GM19239 (cell line): ENCODE data around the gene MAP3K12.
"Not testable (repeated sequence)": the region's sequence is repeated elsewhere in the genome, so short reads cannot be mapped to it uniquely, and the experiment has no call there.

Source experiments
- DNase-seq: peaks from one replicate; pipeline ENCODE4 v3.0.0; 2011; ENCODE audit warnings: low spot score; ENCODE audit not compliant: insufficient read length
- FAIRE-seq: peaks from 2 replicates; lab custom pipeline; 2011; peaks lifted over from hg19 to GRCh38; lab: Jason Lieb, UNC

MAP3K12 gene

DNA sequence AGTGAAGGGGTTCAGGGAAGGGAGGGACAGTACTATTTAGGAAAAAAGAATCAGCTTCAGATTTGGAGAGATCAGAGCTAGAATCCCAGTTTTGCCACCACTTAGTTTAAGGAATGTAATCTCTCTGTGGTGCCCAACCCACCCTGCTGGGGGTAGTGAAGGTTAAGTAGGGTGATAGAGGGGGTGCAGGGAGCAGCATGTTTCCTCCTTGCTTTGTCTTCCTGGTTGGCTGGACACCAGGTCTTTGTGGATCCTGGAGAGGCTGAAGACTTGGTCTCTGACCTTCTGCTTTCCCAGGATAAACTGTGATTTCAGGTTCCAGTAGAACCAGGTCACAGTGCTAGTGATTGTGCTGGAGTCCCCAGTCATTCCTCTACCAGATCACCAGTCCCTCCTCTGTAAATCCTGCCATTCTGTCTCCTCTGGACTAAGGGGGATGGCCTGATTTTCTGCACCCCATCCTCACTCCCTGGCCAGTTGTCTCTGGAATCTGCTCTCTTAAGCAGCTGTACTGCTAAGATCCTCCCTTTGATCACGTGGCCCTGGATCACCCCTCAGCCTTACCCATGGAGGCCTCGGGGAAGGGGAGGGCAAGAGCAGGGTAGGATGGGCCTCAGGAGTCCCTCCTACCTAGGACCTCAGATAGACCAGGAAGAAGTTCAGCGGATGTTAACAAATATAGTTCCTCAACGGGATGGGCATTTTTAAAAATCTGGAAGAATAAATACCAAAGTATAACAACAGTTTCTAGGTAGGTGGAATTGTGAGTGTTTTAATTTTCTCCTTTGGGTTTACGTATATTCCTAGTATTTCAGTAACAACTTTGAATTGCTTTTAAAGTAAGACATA, 3.1 kb downstream of the MAP3K12 start:
- no peak for DNase-seq
- no peak for FAIRE-seq

DNA sequence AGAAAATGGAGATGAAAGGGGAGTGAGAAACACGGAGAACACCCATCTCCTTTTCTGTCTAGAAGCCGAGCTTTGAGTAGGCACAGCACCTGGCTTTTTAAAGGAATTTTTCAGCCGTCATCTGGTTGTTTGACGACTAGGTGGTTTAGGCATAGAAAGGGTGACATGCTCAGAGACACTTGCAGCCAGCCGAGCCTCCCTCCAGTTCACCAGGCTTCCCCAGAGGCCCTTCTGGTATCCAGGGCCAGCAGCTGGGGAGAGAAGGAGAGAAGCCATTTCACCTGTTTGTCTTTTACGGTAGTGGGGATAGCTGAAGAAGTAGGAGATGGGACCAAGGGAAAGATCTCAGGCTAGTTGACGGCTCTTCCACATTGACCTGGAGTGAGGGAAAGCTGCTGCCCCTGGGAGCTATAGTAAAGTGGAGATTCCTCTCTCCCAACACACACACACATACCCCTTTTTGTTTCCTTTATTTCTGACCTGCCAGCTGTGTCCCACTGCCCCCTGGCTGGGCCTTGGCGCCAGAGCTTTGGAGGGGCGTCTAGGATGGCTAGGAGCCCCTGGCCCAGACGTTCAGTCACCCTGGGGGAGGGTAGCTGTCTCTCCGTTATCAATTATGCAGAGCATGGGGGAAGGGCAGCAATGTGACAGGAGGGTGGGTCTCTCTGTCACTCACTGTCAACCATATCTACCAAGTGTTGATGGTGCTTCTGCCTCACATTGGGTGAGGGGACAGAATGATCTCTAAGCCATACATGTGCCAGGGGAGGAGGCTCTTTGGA, 5.5 kb downstream of the MAP3K12 start:
- FAIRE-seq (no peak), DNase-seq (no peak)

DNA sequence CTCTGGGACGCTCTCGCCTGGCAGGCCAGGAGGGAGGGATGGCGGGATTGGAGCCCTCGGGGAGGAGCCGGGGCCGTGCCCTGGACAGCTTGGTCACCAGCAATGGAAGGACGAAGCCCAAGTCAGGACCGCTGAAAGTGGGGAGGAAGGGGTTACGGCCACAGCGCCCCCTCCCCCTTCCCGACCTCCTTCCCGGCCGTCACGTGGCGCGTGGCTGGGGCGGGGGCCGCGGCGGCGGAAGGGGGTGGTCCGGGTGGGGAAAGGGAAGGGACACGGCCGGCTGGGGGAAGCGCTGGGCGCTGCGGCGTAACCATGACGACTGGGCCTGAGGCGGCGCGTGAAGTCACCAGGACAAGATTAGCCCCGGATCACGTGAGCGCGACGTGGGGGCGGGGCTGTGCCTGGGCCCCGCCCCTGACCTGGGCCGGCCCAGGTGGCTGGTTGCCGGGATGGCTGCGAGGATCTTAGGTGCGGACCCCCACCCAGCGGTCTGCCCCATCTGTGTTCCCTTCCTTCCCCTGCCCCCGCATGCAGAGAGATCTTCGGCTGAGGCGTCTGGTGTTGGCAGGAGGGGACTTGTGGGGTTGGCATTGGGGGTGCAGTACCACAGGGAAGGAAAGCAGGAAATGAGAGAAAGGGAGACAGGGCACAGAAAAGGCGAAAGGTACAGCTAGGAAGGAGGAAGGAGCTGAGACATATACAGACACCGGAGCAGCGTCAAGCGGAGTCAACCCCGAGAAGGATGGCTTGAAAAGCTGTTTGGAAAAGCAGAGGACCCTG, 6.2 kb downstream of the MAP3K12 start:
- FAIRE-seq: peak; percentile 80

DNA sequence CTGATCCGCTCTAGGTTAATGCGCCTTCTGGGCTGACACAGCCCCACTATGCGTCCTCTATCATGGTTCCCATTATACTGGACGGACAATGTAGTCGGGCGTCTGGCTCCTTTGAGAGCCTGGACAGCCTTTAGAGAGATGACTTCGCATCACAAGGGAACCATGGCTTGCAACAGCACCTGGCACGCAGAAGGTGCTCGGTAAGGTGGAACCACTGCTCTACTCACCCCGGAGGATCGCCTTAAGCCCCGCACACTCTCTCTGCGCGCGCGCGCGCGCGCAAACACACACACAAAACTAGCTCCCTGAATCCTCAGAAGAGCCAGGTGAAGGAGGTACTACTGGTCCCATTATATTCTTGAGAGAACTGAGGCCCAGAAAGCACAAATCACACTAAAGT, 7.1 kb downstream of the MAP3K12 start:
- DNase-seq (no peak), FAIRE-seq (no peak)

More for the DNA sequence above, 6.2 kb downstream of the MAP3K12 start:
- peak; percentile 87 for DNase-seq

DNA sequence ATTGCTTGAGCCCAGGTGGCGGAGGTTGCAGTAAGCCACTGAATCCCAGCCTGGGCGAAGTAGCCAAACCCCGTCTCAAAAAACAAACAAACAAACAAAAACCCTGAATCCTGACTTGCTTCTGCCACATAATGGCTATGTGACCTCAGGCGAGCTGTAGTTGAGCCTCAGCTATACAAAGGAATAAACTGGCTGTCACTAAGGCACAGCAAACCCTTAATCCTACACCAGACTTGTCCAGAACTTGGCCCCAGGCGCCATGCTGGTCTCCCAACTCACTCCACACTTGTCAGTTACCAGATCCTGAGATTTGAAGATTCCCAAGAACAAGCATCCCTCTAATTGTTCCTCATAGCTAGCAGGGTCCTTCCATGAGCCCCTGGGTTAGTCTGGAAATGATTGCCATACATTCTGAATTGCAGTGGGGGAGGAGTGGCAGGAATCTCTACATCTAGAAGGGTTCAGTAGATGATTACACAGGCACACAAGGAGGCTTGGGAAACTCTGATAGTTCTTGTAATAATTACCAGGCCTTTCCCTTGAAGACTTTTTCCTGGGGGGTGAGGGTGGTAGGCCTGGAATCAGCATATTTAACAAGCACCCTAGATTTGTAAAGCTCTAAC, 9.9 kb downstream of the MAP3K12 start:
- DNase-seq (no peak), FAIRE-seq (no peak)

DNA sequence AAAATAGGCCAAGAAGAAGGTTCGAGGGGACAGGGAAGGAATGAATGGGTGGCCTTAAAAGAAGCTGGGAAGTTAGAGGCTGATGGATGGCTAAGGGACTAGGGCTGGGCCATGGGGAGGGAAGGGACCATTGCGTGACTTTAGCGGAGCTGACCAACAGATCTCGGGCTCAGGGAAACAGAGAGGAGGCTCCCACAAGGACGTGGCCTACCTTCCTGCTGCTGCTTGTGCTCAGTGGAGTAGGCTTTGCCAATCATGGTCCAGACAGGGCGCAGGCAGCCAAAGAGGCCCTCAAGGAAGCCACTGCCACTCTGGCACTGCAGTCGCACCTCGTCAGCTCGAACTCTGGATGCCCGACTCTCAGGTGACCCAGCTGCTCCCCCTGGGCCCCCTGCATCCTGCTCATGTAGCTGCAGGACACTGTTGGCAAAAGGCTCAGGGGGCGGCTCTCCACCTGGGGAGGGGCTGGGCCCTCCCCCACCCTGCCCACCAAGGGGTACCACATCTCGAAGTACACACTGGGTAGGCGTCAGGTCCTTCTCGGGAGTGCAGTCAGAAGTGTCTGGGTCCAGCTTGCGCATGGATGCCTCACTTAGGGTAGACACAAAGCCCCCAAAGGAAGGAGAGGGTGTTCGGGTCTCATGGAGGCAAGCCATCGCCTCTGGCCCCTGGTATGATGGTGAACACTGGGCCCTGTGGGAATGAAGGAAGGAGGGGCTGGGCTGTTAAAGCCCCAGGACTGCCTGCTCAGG, 12.3 kb downstream of the MAP3K12 start:
- FAIRE-seq (no peak), DNase-seq (no peak)

DNA sequence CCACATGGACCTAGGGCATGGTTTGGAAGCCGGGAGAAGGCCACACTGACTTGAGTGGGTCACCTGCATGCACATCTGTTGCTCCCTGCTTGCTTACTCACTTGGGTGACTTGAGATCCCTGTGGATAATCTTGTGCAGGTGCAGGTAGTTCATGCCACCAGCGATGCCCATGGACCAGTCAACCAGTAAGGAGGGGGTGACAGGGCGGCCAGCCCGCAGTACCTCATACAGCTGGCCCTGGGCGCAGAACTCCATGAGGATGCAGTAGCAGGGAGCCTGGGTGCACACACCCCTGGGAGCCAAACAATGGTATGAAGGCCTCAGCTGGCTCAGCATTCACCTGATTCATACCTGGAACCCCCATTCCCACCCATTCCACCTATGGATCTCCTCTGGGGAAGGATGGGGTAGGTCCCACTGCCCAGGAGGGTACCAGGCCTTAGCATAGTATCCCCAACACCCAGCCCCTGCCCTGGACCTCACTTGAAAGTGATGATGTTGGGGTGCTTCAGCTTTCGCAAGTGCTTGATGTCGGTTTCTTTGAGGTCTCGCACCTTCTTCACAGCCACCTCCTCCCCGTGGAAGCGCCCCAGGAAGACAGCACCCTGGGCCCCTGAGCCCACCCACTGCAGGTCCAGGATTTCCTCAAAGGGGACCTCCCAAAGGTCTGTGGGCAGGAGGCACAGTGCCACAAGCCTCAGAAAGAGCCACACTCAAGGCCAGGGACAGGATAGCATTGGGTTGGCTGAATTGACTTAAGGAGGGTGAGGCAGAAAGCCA, 13.1 kb downstream of the MAP3K12 start:
- FAIRE-seq (no peak), DNase-seq (no peak)

DNA sequence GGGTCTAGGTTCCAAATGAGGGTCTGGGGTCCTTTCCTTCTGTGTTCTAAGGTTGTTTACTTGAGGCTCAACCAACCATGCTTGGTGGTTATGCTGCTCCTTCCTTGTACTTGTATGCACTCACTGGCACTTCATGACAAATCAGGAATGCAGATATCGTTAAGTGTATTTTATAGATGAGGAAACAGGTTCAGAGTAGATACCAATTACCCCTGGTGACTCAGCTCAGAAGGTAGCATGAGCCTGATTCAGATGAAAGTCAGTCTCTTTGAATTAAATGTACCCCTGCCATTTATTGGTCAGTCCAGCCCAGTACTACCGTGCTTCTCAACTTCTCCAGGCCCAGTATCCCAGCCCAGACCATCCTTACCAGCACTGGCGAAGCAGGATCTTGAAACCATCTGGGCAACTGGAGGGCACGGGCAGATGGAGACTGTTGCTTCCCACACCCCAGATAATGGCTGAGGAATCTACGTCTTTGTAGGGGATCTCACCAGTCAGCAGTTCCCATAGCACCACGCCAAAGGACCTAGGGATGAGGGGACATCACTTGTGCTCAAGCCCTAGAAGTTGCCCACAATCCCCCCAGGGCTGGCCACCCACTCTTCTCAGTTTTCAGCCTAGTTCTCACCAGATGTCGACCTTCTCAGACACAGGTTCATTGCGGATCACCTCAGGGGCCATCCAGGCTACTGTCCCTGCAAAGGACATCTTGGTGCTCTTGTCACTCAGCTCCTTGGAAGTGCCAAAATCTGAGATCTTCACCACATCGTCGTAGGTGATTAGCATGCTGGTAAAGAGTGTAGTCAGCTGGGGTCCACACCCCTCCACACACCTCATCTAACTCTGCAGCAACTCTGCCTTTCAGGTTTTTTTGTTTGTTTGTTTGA, 14.3 kb downstream of the MAP3K12 start:
- DNase-seq: no peak

DNA sequence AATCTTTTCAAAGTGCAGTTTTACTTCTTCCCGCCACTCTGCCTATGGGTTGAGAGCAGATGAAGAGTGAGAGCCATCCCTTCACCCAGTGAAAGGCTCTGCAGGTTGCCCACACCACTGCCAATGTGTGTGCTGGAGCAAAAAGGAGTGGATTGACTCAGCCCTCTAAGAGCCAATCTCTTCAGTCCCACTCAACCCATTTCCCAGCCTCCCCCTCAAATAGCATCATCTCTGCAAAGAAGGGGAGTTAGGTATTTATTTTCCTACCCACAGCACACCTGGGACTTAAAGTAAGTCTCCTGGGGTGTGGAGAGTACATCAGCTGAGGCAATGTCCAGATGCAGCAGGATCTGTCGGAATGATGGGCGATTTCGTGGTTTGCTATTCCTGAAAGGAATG, 15.3 kb downstream of the MAP3K12 start:
- DNase-seq: no peak
- FAIRE-seq: no peak

More for the DNA sequence above, 14.3 kb downstream of the MAP3K12 start:
- no peak for FAIRE-seq

DNA sequence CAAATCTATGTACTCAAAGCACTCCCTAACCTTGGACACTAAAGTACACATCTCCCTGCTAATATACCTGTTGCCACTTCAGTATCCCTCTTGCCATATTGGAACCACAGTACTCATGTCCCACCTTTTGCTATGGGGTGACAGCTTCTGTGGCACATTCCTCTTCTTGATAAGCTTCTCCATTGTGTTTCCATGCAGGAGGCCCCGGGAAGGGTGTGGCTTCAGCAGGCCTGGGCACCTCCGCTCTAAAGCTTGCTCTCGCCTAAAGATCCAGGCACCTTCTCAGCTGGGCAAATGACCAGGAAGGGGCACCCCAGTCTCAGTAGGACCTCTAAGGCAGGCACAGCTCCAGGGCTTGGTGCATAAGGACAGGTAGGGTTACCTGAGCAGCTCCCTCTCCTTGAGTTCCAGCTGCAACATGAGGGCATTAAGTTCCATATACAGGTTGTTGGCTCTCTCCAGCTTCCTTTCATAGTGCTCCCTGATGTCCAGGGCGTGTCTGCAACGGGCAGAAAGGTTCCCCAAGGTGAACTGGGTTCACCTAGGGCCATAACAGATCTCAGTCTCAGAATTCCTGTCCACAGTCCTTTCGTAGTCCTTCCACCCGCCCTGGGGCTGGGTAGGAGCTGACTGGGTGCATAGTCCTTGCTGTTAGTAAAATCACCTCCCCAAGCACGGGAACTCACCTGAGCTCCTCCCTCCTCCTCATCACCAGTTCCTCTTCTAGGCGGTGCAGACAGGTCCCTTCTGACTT, 15.9 kb downstream of the MAP3K12 start:
- no peak for FAIRE-seq
- DNase-seq: no peak

DNA sequence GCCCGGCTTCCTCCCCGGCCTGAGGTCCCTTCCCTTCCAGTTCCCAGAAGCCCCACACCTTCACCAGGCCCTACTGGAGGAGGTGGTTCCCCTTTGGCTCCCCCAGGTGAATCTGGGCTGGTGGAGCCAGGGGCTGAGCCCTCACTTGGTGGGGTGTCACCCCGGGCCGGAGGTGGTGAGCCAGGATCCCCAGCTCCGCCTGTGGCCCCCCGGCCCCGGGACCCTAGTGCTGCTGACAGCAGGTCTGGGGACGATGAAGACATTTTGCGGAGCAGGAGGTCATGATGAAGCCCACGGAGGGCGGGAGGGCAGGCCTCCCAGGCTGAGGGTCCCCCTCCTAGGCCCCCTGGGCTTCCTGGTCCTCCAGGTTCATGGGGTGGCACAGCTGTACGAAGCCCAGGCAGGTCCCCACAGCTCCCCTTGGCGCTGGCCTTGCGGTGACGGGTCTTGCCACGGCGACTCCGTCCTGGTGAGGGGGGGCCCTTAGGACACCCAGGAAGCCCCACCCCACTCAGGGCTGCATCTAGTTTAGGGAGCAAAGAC, 16.6 kb downstream of the MAP3K12 start:
- DNase-seq: no peak
- FAIRE-seq: no peak

DNA sequence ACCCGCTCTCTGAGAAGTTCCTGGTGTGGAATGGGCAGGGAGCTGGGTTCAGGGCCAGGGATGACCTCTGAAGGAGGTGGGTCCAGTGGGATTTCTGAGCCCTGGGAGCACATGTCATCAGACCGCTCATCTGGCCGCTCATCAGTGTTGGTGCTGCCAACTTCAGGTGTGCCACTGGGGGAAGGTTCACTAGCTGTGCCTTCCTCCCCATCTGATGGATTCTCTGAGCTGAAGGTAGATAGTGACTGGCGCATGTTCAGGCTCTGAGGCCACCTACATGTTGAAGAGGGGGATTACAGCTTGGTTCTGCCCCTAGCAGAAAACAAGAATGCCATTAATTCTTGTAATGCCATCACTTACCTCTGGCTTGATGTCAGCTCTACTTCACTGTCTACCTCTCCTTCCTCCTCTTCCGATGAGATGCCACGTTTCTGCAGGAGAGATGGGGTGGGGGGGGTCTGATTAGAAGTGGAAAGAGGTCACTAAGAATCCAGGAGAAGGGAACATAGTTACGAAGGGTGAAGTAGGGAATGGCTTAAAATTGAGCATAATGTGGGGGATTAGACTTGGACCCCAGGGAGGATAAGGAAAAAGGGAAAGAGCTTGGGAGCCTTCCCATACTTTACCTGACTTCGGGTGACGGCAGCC, 17.2 kb downstream of the MAP3K12 start:
- no peak for FAIRE-seq
- no peak for DNase-seq

DNA sequence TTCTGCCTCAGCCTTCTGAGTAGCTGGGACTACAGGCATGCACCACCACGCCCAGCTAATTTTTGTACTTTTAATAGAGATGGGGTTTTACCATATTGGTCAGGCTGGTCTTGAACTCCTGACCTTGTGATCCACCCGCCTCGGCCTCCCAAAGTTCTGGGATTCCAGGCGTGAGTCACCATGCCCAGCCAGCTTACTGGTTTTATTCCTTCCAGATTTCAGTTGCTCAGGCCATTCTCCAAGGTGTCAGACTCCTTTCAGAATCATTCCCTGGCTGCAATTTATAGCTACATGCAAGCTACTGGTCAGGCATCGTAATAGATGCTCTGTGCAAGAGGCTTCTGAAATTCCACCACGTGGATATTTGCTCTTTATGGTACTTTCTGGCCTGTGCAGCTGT, 17.8 kb downstream of the MAP3K12 start:
- DNase-seq, FAIRE-seq: not testable (repeated sequence)

DNA sequence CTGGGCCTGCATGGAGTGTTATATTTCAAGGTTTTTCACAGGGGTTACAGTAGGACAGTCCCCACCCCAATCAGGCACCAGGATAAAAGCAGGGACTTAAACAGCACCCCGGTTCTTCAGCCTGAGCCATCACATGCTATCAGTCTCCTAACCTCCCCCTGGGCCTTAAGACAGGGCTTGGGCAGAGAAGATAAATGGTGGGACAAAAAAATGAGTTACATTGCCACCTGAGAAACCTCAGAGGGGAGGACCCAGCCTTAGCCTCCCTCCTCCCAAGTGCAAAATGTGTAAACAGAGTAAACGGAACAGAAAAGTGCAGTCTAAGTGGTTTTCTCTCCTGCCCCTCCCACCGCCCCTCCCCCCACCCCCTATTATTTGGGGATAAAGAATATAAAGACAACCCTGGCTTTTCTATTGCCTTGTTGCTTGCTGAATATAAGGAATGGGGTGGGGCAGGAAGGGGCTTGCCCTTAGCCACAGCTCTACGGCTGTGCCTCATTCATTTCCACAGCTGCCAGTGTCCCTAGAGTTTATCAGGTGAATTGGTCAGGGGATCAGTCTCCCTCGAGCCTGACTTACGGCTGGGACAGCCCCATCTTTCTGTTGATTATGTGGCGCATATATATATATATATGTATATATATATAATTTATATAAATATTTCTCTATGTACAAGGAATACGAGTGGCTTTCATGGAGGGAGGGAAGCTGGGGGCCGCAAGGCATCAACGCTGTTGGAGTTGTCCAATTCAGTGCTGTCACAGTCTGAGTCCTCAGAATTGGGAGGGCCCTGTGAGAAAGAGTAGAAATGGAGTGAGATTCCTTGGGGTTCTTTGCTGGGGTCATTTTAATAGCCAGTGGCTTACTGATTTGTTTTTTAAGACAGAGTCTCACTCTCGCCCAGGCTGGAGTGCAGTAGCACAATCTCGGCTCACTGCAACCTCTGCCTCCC, 18.5 kb downstream of the MAP3K12 start:
- FAIRE-seq (no peak), DNase-seq (no peak)

DNA sequence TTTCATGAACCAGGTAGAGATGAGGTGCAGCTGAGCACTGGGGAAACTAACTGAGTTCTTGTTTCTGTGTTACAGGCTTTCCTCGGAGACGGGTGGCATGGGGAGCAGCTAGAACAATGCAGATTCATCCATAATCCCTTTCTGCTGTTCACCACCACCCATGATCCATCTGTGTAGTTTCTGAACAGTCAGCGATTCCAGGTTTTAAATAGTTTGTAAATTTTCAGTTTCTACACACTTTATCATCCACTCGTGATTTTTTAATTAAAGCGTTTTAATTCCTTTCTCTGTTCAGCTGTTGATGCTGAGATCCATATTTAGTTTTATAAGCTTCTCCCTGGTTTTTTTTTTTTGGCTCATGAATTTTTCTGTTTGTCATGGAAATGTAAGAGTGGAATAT, 19.9 kb downstream of the MAP3K12 start:
- no peak for FAIRE-seq
- DNase-seq: no peak
